Sigmoid colon (tissue), 4 donors: Measurements from ENCODE around the gene DNER.

ENCODE experiments used
- EP300 ChIP-seq, 4 donors: sonication (generic); formaldehyde crosslinking; IDR thresholded peaks; one replicate each; pipeline ENCODE4 v1.6.1; 2017; ENCODE audit warnings: antibody characterized with exemption in 4 of 4
- POLR2A ChIP-seq, 2 donors: fragments of 450-650 bp; IDR thresholded peaks; one replicate each; pipeline ENCODE4 v1.6.1; 2016; ENCODE audit warnings: antibody characterized with exemption in 2 of 2, mild to moderate bottlenecking in 2 of 2, moderate library complexity in 2 of 2
- TF ChIP-seq, protein P1 (sequence below), 4 experiments: fragments of 450-650 bp in 3 of 4; fragments of 200-600 bp in 1 of 4; IDR thresholded peaks; one replicate each; pipeline ENCODE4 v1.5.1; 2016 to 2019; ENCODE audit warnings: antibody characterized with exemption in 4 of 4, mild to moderate bottlenecking in 3 of 4, moderate library complexity in 2 of 4

- TF ChIP-seq, protein P1, sequence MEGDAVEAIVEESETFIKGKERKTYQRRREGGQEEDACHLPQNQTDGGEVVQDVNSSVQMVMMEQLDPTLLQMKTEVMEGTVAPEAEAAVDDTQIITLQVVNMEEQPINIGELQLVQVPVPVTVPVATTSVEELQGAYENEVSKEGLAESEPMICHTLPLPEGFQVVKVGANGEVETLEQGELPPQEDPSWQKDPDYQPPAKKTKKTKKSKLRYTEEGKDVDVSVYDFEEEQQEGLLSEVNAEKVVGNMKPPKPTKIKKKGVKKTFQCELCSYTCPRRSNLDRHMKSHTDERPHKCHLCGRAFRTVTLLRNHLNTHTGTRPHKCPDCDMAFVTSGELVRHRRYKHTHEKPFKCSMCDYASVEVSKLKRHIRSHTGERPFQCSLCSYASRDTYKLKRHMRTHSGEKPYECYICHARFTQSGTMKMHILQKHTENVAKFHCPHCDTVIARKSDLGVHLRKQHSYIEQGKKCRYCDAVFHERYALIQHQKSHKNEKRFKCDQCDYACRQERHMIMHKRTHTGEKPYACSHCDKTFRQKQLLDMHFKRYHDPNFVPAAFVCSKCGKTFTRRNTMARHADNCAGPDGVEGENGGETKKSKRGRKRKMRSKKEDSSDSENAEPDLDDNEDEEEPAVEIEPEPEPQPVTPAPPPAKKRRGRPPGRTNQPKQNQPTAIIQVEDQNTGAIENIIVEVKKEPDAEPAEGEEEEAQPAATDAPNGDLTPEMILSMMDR (IDR thresholded peaks at IDR 0.05): no peak
- TF ChIP-seq POLR2A (IDR thresholded peaks at IDR 0.05) (no peak), EP300 (IDR thresholded peaks at IDR 0.05) (no peak)
Measured at GRCh38 chr2:229523663-229524062, 190.7 kb downstream of the DNER start.
